K562 (cell line): ENCODE results near the gene IDH2. TPM values are rescaled to one million over a fixed set of nuclear protein-coding genes. Genes with fewer than 3 reads are reported as not detected.

Experiments used
- ATF4 ChIP-seq: fragments of 450-650 bp; formaldehyde crosslinking; IDR thresholded peaks from 2 replicates; pipeline ENCODE4 v1.4.0; 2022; ENCODE audit warnings: mild to moderate bottlenecking, moderate library complexity
- CEBPB ChIP-seq: fragments of 450-650 bp; IDR thresholded peaks from 2 replicates; pipeline ENCODE4 v1.6.1; 2016; ENCODE audit warnings: missing genetic modification characterization, missing compliant biosample characterization
- CEBPZ ChIP-seq: fragments of 150-350 bp; IDR thresholded peaks from 2 replicates; pipeline ENCODE4 v1.6.1; 2014; ENCODE audit warnings: low read depth, mild to moderate bottlenecking, low read length, borderline replicate concordance
- CHD2 ChIP-seq: IDR thresholded peaks from 2 replicates; pipeline ENCODE4 v1.6.1; 2011; ENCODE audit warnings: low read depth, low read length
- E2F3 ChIP-seq: fragments of 250-450 bp; sonication (Bioruptor Pico); IDR thresholded peaks from 2 replicates; pipeline ENCODE4 v1.4.0; 2020; ENCODE audit warnings: mild to moderate bottlenecking
- ELF1 ChIP-seq: fragments of 200-800 bp; sonication (Bioruptor generic); IDR thresholded peaks from 2 replicates; pipeline ENCODE4 v1.6.1; 2016; ENCODE audit warnings: missing genetic modification characterization, missing compliant biosample characterization
- HMGXB4 ChIP-seq: sonication (generic); formaldehyde crosslinking; IDR thresholded peaks from 2 replicates; pipeline ENCODE4 v1.8.1; 2023; ENCODE audit warnings: mild to moderate bottlenecking, missing genetic modification reagents
- ILK ChIP-seq: fragments of 450-650 bp; IDR thresholded peaks from 2 replicates; pipeline ENCODE4 v1.6.1; 2016; ENCODE audit warnings: missing genetic modification characterization, low read depth, mild to moderate bottlenecking, missing compliant biosample characterization, moderate library complexity, borderline replicate concordance
- KDM5B ChIP-seq: fragments of 200-600 bp; sonication (generic); IDR thresholded peaks from 2 replicates; pipeline ENCODE4 v1.6.1; 2012; ENCODE audit warnings: low read depth, mild to moderate bottlenecking, moderate library complexity, low read length, control low read depth, inconsistent platforms; ENCODE audit not compliant: insufficient replicate concordance
- MAFF ChIP-seq: IDR thresholded peaks from 2 replicates; pipeline ENCODE4 v1.6.1; 2012; ENCODE audit warnings: low read length, improper control_type of control experiment
- MCM5 ChIP-seq: fragments of 450-650 bp; IDR thresholded peaks from 2 replicates; pipeline ENCODE4 v1.6.1; 2016; ENCODE audit warnings: low read depth
- NCOA4 ChIP-seq: fragments of 450-650 bp; IDR thresholded peaks from 2 replicates; pipeline ENCODE4 v1.6.1; 2018; ENCODE audit warnings: mild to moderate bottlenecking; ENCODE audit not compliant: partially characterized antibody
- NFE2 ChIP-seq: IDR thresholded peaks from 2 replicates; pipeline ENCODE4 v1.6.1; 2014; ENCODE audit warnings: antibody characterized with exemption, low read depth
- NFRKB ChIP-seq: fragments of 450-650 bp; IDR thresholded peaks from 2 replicates; pipeline ENCODE4 v1.6.1; 2016; ENCODE audit warnings: low read depth
- PKNOX1 ChIP-seq: fragments of 450-650 bp; IDR thresholded peaks from 2 replicates; pipeline ENCODE4 v1.6.1; 2016
- POLR2A ChIP-seq: fragments of 450-650 bp; conservative IDR thresholded peaks from 2 replicates; pipeline ENCODE4 v1.6.1; 2016
- RBM39 ChIP-seq: fragments of 200-400 bp; formaldehyde crosslinking; optimal IDR thresholded peaks from 2 replicates; pipeline ENCODE3; 2018; ENCODE audit warnings: low read depth, low read length
- SNRNP70 ChIP-seq: fragments of 200-400 bp; formaldehyde crosslinking; optimal IDR thresholded peaks from 2 replicates; pipeline ENCODE3; 2017; ENCODE audit warnings: low read depth, low read length
- STAG1 ChIP-seq: sonication (generic); formaldehyde crosslinking; IDR thresholded peaks from 2 replicates; pipeline ENCODE4 v1.5.0; 2020; ENCODE audit warnings: missing genetic modification reagents, borderline replicate concordance
- ZNF695 ChIP-seq: fragments of 450-650 bp; formaldehyde crosslinking; IDR thresholded peaks from 2 replicates; pipeline ENCODE4 v1.4.0; 2020; ENCODE audit warnings: mild to moderate bottlenecking, moderate library complexity
- polyA plus RNA-seq, 8 experiments: library from polyadenylated mRNA; depleted of rRNA in 4 of 8; stranded (reverse) in 5 of 8; unstranded in 3 of 8; fragments of >200 nt; fragmentation: Nextera tagmentation in 2 of 8; fragmentation: Illumina TruSeq in 1 of 8; extraction: Ambion mirVana in 2 of 8; extraction: Trizol in 1 of 8; gene quantifications; 2 replicates each; pipeline versions ENCODE4 v1.2.1 to v1.2.3, GENCODE V29; 2011 to 2014; ENCODE audit warnings: inconsistent platforms in 1 of 8, missing spikeins in 1 of 8
- total RNA-seq, 7 experiments: library from RNA; depleted of rRNA in 6 of 7; stranded (reverse); fragments of >200 nt in 6 of 7; fragmentation: Illumina TruSeq in 2 of 7; extraction: Trizol in 2 of 7; gene quantifications; 2 replicates each; pipeline versions ENCODE4 v1.2.1 to v1.2.3, GENCODE V29; 2011 to 2021; ENCODE audit warnings: low replicate concordance in 1 of 7
- TF ChIP-seq, protein P1 (sequence below): IDR thresholded peaks from 2 replicates; pipeline ENCODE4 v1.6.1; 2016; ENCODE audit warnings: missing genetic modification characterization, missing compliant biosample characterization

The IDH2 gene
- total and polyA plus RNA-seq, 9 of the 15 experiments (the other 6 are each of a cell fraction or from before 2014, with no cell fraction given), result 0.70 to 99.9 (median 59.2) TPM

- TF ChIP-seq NFRKB (no peak), RBM39 (no peak), STAG1 (CRISPR knock-in tag) (peak; percentile 85), MAFF (no peak), SNRNP70 (no peak), POLR2A (no peak), ILK (no peak), HMGXB4 (0 out of 2 replicates have a peak, but pooled peaks have one; percentile 32), MCM5 (no peak), KDM5B (no peak), NCOA4 (no peak), ZNF695 (CRISPR knock-in tag) (no peak), ELF1 (tag) (no peak), ATF4 (CRISPR knock-in tag) (no peak), PKNOX1 (no peak; the same call in 1 of the 2 replicates), CHD2 (peak; percentile 56; the same call in 1 of the 2 replicates), CEBPB (tag) (no peak), CEBPZ (no peak), NFE2 (peak; percentile 43; the same call in 1 of the 2 replicates), E2F3 (CRISPR knock-in tag) (peak; percentile 80)
- TF ChIP-seq, protein P1, sequence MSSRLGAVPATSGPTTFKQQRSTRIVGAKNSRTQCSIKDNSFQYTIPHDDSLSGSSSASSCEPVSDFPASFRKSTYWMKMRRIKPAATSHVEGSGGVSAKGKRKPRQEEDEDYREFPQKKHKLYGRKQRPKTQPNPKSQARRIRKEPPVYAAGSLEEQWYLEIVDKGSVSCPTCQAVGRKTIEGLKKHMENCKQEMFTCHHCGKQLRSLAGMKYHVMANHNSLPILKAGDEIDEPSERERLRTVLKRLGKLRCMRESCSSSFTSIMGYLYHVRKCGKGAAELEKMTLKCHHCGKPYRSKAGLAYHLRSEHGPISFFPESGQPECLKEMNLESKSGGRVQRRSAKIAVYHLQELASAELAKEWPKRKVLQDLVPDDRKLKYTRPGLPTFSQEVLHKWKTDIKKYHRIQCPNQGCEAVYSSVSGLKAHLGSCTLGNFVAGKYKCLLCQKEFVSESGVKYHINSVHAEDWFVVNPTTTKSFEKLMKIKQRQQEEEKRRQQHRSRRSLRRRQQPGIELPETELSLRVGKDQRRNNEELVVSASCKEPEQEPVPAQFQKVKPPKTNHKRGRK (tag), result no peak
Measured at GRCh38 chr15:90143166-90143655, 40.9 kb upstream of the IDH2 start (continued).
